ENCODE data around the gene MYO3B.

GRCh38 chr2:170401187-170401586, 223.2 kb downstream of the MYO3B start:
- TF ChIP-seq POLR2A (IDR thresholded peaks at IDR 0.05; ENCODE audit: low read depth) (no peak), CTCF (IDR thresholded peaks at IDR 0.05) (no peak), EP300 (IDR thresholded peaks at IDR 0.05) (no peak), POLR2AphosphoS5 (IDR thresholded peaks at IDR 0.05) (no peak)

Data from esophagus muscularis mucosa (tissue), 4 donors.